DOHH2 (cell line): ENCODE data around the gene MASP1.

Source experiments
- EZH2phosphoT487 ChIP-seq: fragments of 200-600 bp; sonication (generic); IDR thresholded peaks from 2 replicates; pipeline ENCODE4 v1.6.1; 2017; ENCODE audit warnings: borderline replicate concordance, mild to moderate bottlenecking, antibody characterized with exemption, low read length, moderate library complexity, mixed read lengths
- TF ChIP-seq, protein P1 (sequence below): fragments of 200-600 bp; sonication (generic); IDR thresholded peaks from one replicate; pipeline ENCODE4 v1.5.1; 2014; ENCODE audit warnings: antibody characterized with exemption, mild to moderate bottlenecking, low read depth, low read length; ENCODE audit not compliant: poor library complexity, severe bottlenecking

DNA sequence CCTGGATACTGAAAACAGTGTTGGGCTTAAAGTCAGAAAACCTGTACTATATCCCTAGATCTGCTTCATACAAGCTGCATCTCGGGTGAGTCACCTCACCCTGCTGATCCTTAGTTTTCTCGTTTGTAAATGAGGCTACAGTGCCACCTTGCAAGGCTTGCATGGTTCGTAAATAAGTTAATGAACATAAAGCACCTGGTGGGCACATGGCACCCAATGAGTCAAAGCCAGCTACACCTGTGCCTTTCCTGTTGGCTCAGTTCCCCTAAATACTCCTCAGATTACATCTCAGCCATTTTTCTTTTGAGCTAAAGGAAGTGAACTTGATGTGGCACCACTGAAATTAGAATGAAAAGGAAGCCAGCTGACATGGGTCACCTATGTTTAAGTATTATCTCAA, 67.7 kb downstream of the MASP1 start:
- TF ChIP-seq, protein P1, sequence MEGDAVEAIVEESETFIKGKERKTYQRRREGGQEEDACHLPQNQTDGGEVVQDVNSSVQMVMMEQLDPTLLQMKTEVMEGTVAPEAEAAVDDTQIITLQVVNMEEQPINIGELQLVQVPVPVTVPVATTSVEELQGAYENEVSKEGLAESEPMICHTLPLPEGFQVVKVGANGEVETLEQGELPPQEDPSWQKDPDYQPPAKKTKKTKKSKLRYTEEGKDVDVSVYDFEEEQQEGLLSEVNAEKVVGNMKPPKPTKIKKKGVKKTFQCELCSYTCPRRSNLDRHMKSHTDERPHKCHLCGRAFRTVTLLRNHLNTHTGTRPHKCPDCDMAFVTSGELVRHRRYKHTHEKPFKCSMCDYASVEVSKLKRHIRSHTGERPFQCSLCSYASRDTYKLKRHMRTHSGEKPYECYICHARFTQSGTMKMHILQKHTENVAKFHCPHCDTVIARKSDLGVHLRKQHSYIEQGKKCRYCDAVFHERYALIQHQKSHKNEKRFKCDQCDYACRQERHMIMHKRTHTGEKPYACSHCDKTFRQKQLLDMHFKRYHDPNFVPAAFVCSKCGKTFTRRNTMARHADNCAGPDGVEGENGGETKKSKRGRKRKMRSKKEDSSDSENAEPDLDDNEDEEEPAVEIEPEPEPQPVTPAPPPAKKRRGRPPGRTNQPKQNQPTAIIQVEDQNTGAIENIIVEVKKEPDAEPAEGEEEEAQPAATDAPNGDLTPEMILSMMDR = no peak
- TF ChIP-seq EZH2phosphoT487 = no peak
